RWPE1 (cell line): ENCODE data around the gene ATP8B4.

Source experiments
- CTCF ChIA-PET: fragments of 350-600 bp; sonication (Branson Sonifier 250); formaldehyde crosslinking; extraction: SDS; loops from one replicate; lab custom pipeline; 2021; lab: Yijun Ruan, JAX
- POLR2A ChIA-PET: fragments of 400-600 bp; formaldehyde crosslinking; extraction: SDS; loops from one replicate; lab custom pipeline; 2020; ENCODE audit warnings: antibody characterized with exemption; ENCODE audit not compliant: low non-redundant PET; lab: Yijun Ruan, JAX
- DNase-seq: peaks from one replicate; pipeline ENCODE4 v3.0.0; 2012; ENCODE audit warnings: low spot score
- H3K27ac ChIP-seq: fragments of 450-650 bp; 2 replicates; pipeline ENCODE4 v1.5.1; 2017
- CTCF ChIP-seq: fragments of 450-650 bp; conservative IDR thresholded peaks from 2 replicates; pipeline ENCODE4 v1.5.1; 2017; ENCODE audit warnings: low read depth, mild to moderate bottlenecking

Gene ATP8B4

GRCh38 chr15:49946681-49947080 is 172.4 kb downstream of the ATP8B4 start:
- no peak for TF ChIP-seq CTCF
- ChIA-PET CTCF (interaction anchor here (0.6 kb wide), 1 partner anchor 377 kb away, joined by 5 read pairs; no protein-coding TSS in a partner anchor), POLR2A (no interaction called here)
- H3K27ac ChIP-seq: no peak overlapping the region
- no peak for DNase-seq

GRCh38 chr15:49934487-49934886 is 184.5 kb downstream of the ATP8B4 start:
- no peak overlapping the region for H3K27ac ChIP-seq
- ChIA-PET POLR2A (no interaction called here), CTCF (no interaction called here)
- no peak for DNase-seq
- TF ChIP-seq CTCF: no peak

- no peak for DNase-seq
- ChIA-PET CTCF (interaction anchor here (0.5 kb wide), 1 partner anchor 488 kb away, joined by 3 read pairs; no protein-coding TSS in a partner anchor), POLR2A (no interaction called here)
- no peak for TF ChIP-seq CTCF
- no peak overlapping the region for H3K27ac ChIP-seq
Observed at GRCh38 chr15:49927189-49927861, 191.7 kb downstream of the ATP8B4 start.

- H3K27ac ChIP-seq: no peak overlapping the region
- DNase-seq: no peak
- CTCF ChIA-PET: no interaction called here
- POLR2A ChIA-PET: no interaction called here
- TF ChIP-seq CTCF: no peak
Observed at GRCh38 chr15:49926740-49927139, 192.3 kb downstream of the ATP8B4 start.

GRCh38 chr15:49923671-49924070 is 195.4 kb downstream of the ATP8B4 start:
- no peak overlapping the region for H3K27ac ChIP-seq
- ChIA-PET CTCF (no interaction called here), POLR2A (no interaction called here)
- TF ChIP-seq CTCF: no peak
- DNase-seq: no peak

GRCh38 chr15:49919034-49919433 is 200.0 kb downstream of the ATP8B4 start:
- POLR2A ChIA-PET: no interaction called here
- no peak for TF ChIP-seq CTCF
- no peak for DNase-seq
- H3K27ac ChIP-seq: no peak overlapping the region
- CTCF ChIA-PET: no interaction called here
